Mesodermal cell (in vitro differentiated cells): Measurements from ENCODE around the gene FUT7. TPM values are rescaled to one million over a fixed set of nuclear protein-coding genes. Genes with fewer than 3 reads are reported as not detected.

Experiments used
- H3K27ac ChIP-seq: 2 replicates; pipeline ENCODE4 v1.7.0; 2013; ENCODE audit warnings: mild to moderate bottlenecking, low read depth, low read length, moderate library complexity; ENCODE audit not compliant: severe bottlenecking
- H3K36me3 ChIP-seq: 2 replicates; pipeline ENCODE4 v1.7.1; 2013; ENCODE audit warnings: mild to moderate bottlenecking, low read length, moderate library complexity; ENCODE audit not compliant: control insufficient read depth, insufficient read depth
- H3K4me1 ChIP-seq: one replicate; pipeline ENCODE4 v1.7.1; 2013; ENCODE audit warnings: mild to moderate bottlenecking, low read length; ENCODE audit not compliant: insufficient read depth, control insufficient read depth, poor library complexity, severe bottlenecking
- H3K4me3 ChIP-seq: 2 replicates; pipeline ENCODE4 v1.7.0; 2013; ENCODE audit warnings: low read length, control low read depth, mild to moderate bottlenecking; ENCODE audit not compliant: insufficient read depth, poor library complexity, severe bottlenecking; ENCODE audit errors: extremely low read depth
- H3K9me3 ChIP-seq: 2 replicates; pipeline ENCODE4 v1.7.1; 2013; ENCODE audit warnings: mild to moderate bottlenecking, low read length, moderate library complexity; ENCODE audit not compliant: control insufficient read depth
- WGBS, 2 experiments: methylation state at CpG; one replicate each; pipeline ENCODE4 v1.1.5; 2013; ENCODE audit warnings: missing lambda C conversion rate in 2 of 2; ENCODE audit not compliant: insufficient coverage in 2 of 2; 5-methylcytosine and 5-hydroxymethylcytosine counted together
- polyA plus RNA-seq, 2 experiments: library from polyadenylated mRNA; stranded (reverse); fragments of 50-300 nt; gene quantifications; one replicate each; pipeline ENCODE4 v1.2.3, GENCODE V29; 2013

The FUT7 gene
- polyA plus RNA-seq (2013, experiment 1 of 2), result not detected
- not detected for polyA plus RNA-seq (2013, experiment 2 of 2)

GRCh38 chr9:137031904-137032640 lies at the start of gene FUT7:
TSS of gene FUT7 (minus strand) at chr9:137032088. CDS start at chr9:137031991, 97 bp downstream.
- Histone ChIP-seq H3K4me1 (no peaks in the 10 kb centered on the region), H3K4me3 (no peak within 1 kb of the TSS), H3K27ac (no peak within 1 kb of the TSS), H3K36me3 (no peaks in the 10 kb centered on the region), H3K9me3 (no peaks in the 10 kb centered on the region)
- 76 to 79% methylated on average over 13 to 14 of the region's 16 CpGs for WGBS, 2 experiments

GRCh38 chr9:137080260-137081122 lies 48.6 kb upstream of the FUT7 start:
- Histone ChIP-seq H3K36me3 (peaks cover 4% of the 10 kb centered on the region), H3K4me3 (no peak overlapping the region), H3K4me1 (peaks cover 26% of the 10 kb centered on the region), H3K9me3 (no peaks in the 10 kb centered on the region), H3K27ac (no peak overlapping the region)
- 89 to 90% methylated on average over 12 to 23 of the region's 24 CpGs for WGBS, 2 experiments

GRCh38 chr9:137079401-137079787 lies 47.5 kb upstream of the FUT7 start:
- H3K4me3 ChIP-seq, result no peak overlapping the region
- no peaks in the 10 kb centered on the region for H3K9me3 ChIP-seq
- peaks cover 26% of the 10 kb centered on the region for H3K4me1 ChIP-seq
- no peak overlapping the region for H3K27ac ChIP-seq
- WGBS, 2 experiments, result 88 to 90% methylated on average over 13 of the region's 13 CpGs
- H3K36me3 ChIP-seq, result peaks cover 4% of the 10 kb centered on the region

- Histone ChIP-seq H3K27ac (no peak overlapping the region), H3K4me3 (peak overlapping the region; percentile 47), H3K4me1 (peaks cover 24% of the 10 kb centered on the region), H3K9me3 (no peaks in the 10 kb centered on the region), H3K36me3 (peaks cover 4% of the 10 kb centered on the region)
- 48 to 52% methylated on average over 34 to 51 of the region's 51 CpGs for WGBS, 2 experiments
Measured at GRCh38 chr9:137078701-137079400, 47.0 kb upstream of the FUT7 start.

- Histone ChIP-seq H3K27ac (no peak overlapping the region), H3K36me3 (peaks cover 4% of the 10 kb centered on the region), H3K4me3 (peak overlapping the region; percentile 47), H3K9me3 (no peaks in the 10 kb centered on the region), H3K4me1 (peaks cover 16% of the 10 kb centered on the region)
- WGBS, 2 experiments, result 17 to 18% methylated on average over 56 to 69 of the region's 76 CpGs
Measured at GRCh38 chr9:137077758-137078693, 46.1 kb upstream of the FUT7 start.

- WGBS, 2 experiments, result 7 to 8% methylated on average over 13 to 41 of the region's 87 CpGs
Measured at GRCh38 chr9:137077010-137077747, 45.3 kb upstream of the FUT7 start, which contains the start of gene UAP1L1. TSS of gene UAP1L1 (plus strand) at chr9:137077517. CDS start at chr9:137077533, 16 bp downstream.

GRCh38 chr9:137076636-137077009 lies 44.7 kb upstream of the FUT7 start:
- 78% methylated on average over 14 to 15 of the region's 15 CpGs for WGBS, 2 experiments

More at GRCh38 chr9:137077010-137077747, 45.3 kb upstream of the FUT7 start, which contains the start of gene UAP1L1:
- peak within 1 kb of the TSS; percentile 47 for H3K4me3 ChIP-seq
- no peaks in the 10 kb centered on the region for H3K9me3 ChIP-seq
- peaks cover 9% of the 10 kb centered on the region for H3K4me1 ChIP-seq
- H3K36me3 ChIP-seq, result peaks cover 4% of the 10 kb centered on the region
- H3K27ac ChIP-seq, result no peak within 1 kb of the TSS

GRCh38 chr9:137075275-137075775 lies 43.4 kb upstream of the FUT7 start:
- H3K36me3 ChIP-seq, result peaks cover 4% of the 10 kb centered on the region
- H3K9me3 ChIP-seq, result no peaks in the 10 kb centered on the region
- WGBS, 2 experiments, result 73 to 79% methylated on average over 2 to 10 of the region's 12 CpGs
- H3K4me1 ChIP-seq, result peaks cover 14% of the 10 kb centered on the region
- H3K27ac ChIP-seq, result no peak overlapping the region
- H3K4me3 ChIP-seq, result no peak overlapping the region

More at GRCh38 chr9:137076636-137077009, 44.7 kb upstream of the FUT7 start:
- Histone ChIP-seq H3K36me3 (peaks cover 4% of the 10 kb centered on the region), H3K4me3 (peak overlapping the region; percentile 47), H3K9me3 (no peaks in the 10 kb centered on the region), H3K27ac (no peak overlapping the region), H3K4me1 (peaks cover 9% of the 10 kb centered on the region)

- no peak overlapping the region for H3K4me3 ChIP-seq
- WGBS, 2 experiments, result 83 to 86% methylated on average over 12 of the region's 12 CpGs
- peaks cover 4% of the 10 kb centered on the region for H3K36me3 ChIP-seq
- H3K9me3 ChIP-seq, result no peaks in the 10 kb centered on the region
- peaks cover 14% of the 10 kb centered on the region for H3K4me1 ChIP-seq
- no peak overlapping the region for H3K27ac ChIP-seq
Measured at GRCh38 chr9:137074657-137075274, 42.9 kb upstream of the FUT7 start.
